Gastrocnemius medialis (tissue), 4 donors: ENCODE results near the gene ZSCAN4.

Source experiments
- POLR2A ChIP-seq, 2 donors: fragments of 450-650 bp; IDR thresholded peaks; one replicate each; pipeline ENCODE4 v1.6.1; 2017; ENCODE audit warnings: antibody characterized with exemption in 2 of 2, mild to moderate bottlenecking in 2 of 2, moderate library complexity in 2 of 2
- TF ChIP-seq, protein P1 (sequence below), 5 experiments: fragments of 450-650 bp in 3 of 5; fragments of 200-600 bp in 2 of 5; sonication (generic) in 2 of 5; IDR thresholded peaks in 4 of 5; conservative IDR thresholded peaks in 1 of 5; 1 replicate in 4 of 5; 2 replicates in 1 of 5; pipeline ENCODE4 v1.5.1; 2016 to 2019; ENCODE audit warnings: antibody characterized with exemption in 5 of 5, mild to moderate bottlenecking in 3 of 5, moderate library complexity in 3 of 5

DNA sequence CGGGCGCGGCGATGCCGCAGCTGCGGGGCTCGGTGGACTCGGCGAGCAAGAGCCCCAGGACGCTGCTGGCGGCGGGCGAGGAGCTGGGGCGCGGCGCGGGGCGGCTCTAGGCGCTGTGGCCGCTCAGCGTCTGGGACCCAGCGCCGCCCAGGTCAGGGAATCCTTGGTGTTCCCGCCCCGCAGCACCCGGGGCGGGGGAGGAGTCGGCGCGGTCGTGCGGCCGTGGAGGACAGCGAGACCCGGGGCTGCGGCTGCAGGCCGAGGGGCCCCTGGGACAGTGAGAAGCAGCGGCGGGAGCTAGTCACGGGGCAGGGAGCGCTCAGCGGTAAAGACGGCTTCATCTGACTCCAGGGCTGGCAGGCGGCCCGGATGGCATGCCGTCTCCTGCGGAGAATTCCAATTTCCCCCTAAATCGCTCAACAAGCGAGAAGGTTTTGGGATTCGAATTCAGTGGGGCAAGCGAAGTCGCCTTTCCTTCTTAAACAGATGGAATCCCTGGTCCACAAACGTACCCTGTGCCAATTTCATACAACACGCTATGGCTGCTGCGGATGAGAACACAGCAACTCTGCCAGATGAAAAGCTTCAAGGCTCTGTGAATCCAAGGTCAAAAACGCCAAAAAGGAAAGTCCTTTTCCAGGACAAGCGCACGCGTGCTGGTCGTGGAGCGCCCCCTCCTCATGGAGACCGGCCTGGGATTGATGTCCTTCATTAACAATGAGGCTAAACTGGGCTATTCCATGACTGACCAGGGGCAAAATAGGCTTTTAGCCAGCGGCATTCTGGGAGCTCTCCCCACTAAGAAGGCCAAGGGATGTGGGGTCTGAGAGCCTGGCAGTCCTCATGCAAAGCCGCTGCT, 4.2 kb upstream of the ZSCAN4 start:
- TF ChIP-seq, protein P1, sequence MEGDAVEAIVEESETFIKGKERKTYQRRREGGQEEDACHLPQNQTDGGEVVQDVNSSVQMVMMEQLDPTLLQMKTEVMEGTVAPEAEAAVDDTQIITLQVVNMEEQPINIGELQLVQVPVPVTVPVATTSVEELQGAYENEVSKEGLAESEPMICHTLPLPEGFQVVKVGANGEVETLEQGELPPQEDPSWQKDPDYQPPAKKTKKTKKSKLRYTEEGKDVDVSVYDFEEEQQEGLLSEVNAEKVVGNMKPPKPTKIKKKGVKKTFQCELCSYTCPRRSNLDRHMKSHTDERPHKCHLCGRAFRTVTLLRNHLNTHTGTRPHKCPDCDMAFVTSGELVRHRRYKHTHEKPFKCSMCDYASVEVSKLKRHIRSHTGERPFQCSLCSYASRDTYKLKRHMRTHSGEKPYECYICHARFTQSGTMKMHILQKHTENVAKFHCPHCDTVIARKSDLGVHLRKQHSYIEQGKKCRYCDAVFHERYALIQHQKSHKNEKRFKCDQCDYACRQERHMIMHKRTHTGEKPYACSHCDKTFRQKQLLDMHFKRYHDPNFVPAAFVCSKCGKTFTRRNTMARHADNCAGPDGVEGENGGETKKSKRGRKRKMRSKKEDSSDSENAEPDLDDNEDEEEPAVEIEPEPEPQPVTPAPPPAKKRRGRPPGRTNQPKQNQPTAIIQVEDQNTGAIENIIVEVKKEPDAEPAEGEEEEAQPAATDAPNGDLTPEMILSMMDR (IDR thresholded peaks at IDR 0.05 in 4 of 5, conservative IDR thresholded peaks at IDR 0.05 in 1 of 5), result no peak
- no peak for TF ChIP-seq POLR2A (IDR thresholded peaks at IDR 0.05)
